NOMO-1 treated with dmso at 0.1 percent for 144 hours (cell line): Measurements from ENCODE around the gene SS18L1.

Experiments used
- DNase-seq: peaks from one replicate; lab custom pipeline; 2025; ENCODE audit not compliant: unreplicated experiment; lab: John Stamatoyannopoulos, UW

SS18L1 gene

GRCh38 chr20:62223571-62223970, 80.0 kb downstream of the SS18L1 start:
- DNase-seq: no peak

GRCh38 chr20:62224113-62224855, 80.7 kb downstream of the SS18L1 start:
- DNase-seq: no peak

DNA sequence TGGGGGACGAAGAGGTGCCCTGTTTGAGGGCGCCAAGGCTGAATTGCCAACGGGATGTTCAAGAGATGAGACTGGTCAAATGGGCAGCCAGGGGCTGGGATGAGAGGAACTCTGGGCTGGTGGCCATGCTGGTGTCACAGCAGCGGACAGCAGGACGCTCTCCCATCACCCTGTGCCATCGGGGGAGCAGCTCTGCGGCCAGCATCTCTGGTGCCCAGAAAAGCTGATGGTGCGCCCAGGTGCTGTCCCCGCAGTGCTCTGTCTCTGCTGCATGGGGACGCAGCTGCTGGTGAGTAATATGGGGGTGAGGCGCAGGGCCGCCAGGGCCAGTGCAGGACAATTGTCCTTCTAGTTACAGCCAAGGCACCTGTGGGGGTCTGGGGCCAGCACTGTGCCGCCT, 81.5 kb downstream of the SS18L1 start:
- DNase-seq: no peak

DNA sequence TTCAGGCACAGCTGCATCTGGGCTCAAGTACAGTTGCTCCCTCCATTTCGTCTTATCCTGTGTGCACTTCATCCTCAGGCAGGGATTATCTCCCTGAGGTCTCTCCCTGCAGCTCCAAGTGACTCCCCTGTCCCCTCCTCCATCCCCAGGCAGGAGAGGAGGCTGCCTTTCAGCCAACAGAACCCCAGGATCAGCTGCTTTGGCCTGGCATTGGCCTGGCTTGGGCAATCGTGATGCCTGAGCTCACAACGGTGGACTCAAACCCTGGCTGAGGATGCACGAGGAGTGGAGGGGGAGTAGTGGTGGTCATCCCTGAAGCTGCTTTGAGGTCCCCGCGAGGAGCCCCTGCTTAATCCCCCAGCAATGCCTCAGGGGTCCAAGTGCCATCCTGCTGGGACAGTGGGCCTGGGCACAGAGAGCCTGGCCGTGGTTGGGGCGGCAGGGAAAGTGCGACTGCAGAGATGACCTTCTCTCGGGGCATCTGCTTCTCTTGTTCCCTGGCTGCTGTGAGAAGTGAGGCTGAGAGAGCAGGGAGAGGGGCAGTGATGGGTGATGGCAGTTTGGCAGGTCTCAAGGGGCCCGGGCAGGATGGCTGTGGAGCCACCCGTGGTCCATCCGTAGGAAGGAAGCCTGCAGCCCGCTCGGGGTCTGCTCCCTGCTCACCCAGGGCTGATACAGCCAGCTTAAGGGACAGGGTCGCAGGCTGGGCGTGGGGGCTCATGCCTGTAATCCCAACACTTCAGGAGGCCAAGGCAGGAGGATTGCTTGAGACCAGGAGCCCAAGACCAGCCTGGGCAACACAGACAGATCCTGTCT, 82.5 kb downstream of the SS18L1 start:
- no peak for DNase-seq

- DNase-seq: no peak
These were observed 83.4 kb downstream of the SS18L1 start for GRCh38 chr20:62226707-62227590.

- no peak for DNase-seq
These were observed 84.0 kb downstream of the SS18L1 start for GRCh38 chr20:62227591-62227976.

- DNase-seq: no peak
These were observed 84.7 kb downstream of the SS18L1 start for GRCh38 chr20:62227977-62228958.

GRCh38 chr20:62228982-62229545, 85.5 kb downstream of the SS18L1 start:
- no peak for DNase-seq

DNA sequence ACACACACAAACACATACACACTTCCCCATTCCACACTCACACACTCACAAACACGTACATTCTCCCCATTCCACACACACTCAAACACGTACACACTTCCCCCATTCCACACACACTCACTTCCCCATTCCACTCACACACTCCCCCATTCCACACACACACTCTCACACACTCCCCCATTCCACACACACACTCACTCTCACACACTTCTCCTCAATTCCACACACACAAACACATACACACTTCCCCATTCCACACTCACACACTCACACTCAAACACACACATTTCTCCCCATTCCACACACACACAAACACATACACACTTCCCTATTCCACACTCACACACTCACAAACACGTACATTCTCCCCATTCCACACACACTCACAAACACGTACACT, 86.1 kb downstream of the SS18L1 start:
- no peak for DNase-seq

- DNase-seq: no peak
These were observed 86.7 kb downstream of the SS18L1 start for GRCh38 chr20:62230276-62230675.

GRCh38 chr20:62230696-62231095, 87.1 kb downstream of the SS18L1 start:
- no peak for DNase-seq

- no peak for DNase-seq
These were observed 87.7 kb downstream of the SS18L1 start for GRCh38 chr20:62231292-62231691.
